ENCODE measurements around the gene PROC.

The PROC gene

DNA sequence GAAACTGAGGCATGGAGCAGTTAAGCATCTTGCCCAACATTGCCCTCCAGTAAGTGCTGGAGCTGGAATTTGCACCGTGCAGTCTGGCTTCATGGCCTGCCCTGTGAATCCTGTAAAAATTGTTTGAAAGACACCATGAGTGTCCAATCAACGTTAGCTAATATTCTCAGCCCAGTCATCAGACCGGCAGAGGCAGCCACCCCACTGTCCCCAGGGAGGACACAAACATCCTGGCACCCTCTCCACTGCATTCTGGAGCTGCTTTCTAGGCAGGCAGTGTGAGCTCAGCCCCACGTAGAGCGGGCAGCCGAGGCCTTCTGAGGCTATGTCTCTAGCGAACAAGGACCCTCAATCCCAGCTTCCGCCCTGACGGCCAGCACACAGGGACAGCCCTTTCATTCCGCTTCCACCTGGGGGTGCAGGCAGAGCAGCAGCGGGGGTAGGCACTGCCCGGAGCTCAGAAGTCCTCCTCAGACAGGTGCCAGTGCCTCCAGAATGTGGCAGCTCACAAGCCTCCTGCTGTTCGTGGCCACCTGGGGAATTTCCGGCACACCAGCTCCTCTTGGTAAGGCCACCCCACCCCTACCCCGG is 1.3 kb downstream of the PROC start:
- no peak for DNase-seq (ENCODE audit: insufficient read length, low spot score)
- no peak for FAIRE-seq
- TF ChIP-seq TAF1 (IDR thresholded peaks at IDR 0.05; ENCODE audit: low read depth, low read length): no peak
- no peak for TF ChIP-seq PAX5 (IDR thresholded peaks at IDR 0.05; ENCODE audit: insufficient read depth, low read length, severe bottlenecking)
- no peak for TF ChIP-seq POLR2A (IDR thresholded peaks at IDR 0.05; ENCODE audit: low read depth, low read length)
- no peak for TF ChIP-seq SPI1 (IDR thresholded peaks at IDR 0.05; ENCODE audit: low read depth, low read length)
- no peak for TF ChIP-seq POLR2AphosphoS5 (IDR thresholded peaks at IDR 0.05; ENCODE audit: low read depth, low read length)
- TF ChIP-seq POU2F2 (IDR thresholded peaks at IDR 0.05; ENCODE audit: low read depth, low read length): no peak

DNA sequence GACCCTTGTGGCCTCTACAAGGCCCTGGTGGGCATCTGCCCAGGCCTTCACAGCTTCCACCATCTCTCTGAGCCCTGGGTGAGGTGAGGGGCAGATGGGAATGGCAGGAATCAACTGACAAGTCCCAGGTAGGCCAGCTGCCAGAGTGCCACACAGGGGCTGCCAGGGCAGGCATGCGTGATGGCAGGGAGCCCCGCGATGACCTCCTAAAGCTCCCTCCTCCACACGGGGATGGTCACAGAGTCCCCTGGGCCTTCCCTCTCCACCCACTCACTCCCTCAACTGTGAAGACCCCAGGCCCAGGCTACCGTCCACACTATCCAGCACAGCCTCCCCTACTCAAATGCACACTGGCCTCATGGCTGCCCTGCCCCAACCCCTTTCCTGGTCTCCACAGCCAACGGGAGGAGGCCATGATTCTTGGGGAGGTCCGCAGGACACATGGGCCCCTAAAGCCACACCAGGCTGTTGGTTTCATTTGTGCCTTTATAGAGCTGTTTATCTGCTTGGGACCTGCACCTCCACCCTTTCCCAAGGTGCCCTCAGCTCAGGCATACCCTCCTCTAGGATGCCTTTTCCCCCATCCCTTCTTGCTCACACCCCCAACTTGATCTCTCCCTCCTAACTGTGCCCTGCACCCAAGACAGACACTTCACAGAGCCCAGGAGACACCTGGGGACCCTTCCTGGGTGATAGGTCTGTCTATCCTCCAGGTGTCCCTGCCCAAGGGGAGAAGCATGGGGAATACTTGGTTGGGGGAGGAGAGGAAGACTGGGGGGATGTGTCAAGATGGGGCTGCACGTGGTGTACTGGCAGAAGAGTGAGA is 2.0 kb downstream of the PROC start:
- FAIRE-seq (no peak), DNase-seq (ENCODE audit: insufficient read length, low spot score) (no peak)
- no peak for TF ChIP-seq POU2F2 (IDR thresholded peaks at IDR 0.05; ENCODE audit: low read depth, low read length)
- TF ChIP-seq TAF1 (IDR thresholded peaks at IDR 0.05; ENCODE audit: low read depth, low read length): no peak
- no peak for TF ChIP-seq POLR2AphosphoS5 (IDR thresholded peaks at IDR 0.05; ENCODE audit: low read depth, low read length)
- TF ChIP-seq PAX5 (IDR thresholded peaks at IDR 0.05; ENCODE audit: insufficient read depth, low read length, severe bottlenecking): no peak
- no peak for TF ChIP-seq SPI1 (IDR thresholded peaks at IDR 0.05; ENCODE audit: low read depth, low read length)
- TF ChIP-seq POLR2A (IDR thresholded peaks at IDR 0.05; ENCODE audit: low read depth, low read length): no peak

DNA sequence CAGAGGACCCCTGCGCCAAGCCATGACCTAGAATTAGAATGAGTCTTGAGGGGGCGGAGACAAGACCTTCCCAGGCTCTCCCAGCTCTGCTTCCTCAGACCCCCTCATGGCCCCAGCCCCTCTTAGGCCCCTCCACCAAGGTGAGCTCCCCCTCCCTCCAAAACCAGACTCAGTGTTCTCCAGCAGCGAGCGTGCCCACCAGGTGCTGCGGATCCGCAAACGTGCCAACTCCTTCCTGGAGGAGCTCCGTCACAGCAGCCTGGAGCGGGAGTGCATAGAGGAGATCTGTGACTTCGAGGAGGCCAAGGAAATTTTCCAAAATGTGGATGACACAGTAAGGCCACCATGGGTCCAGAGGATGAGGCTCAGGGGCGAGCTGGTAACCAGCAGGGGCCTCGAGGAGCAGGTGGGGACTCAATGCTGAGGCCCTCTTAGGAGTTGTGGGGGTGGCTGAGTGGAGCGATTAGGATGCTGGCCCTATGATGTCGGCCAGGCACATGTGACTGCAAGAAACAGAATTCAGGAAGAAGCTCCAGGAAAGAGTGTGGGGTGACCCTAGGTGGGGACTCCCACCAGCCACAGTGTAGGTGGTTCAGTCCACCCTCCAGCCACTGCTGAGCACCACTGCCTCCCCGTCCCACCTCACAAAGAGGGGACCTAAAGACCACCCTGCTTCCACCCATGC is 3.0 kb downstream of the PROC start:
- TF ChIP-seq TAF1 (IDR thresholded peaks at IDR 0.05; ENCODE audit: low read depth, low read length): no peak
- TF ChIP-seq PAX5 (IDR thresholded peaks at IDR 0.05; ENCODE audit: insufficient read depth, low read length, severe bottlenecking): no peak
- TF ChIP-seq SPI1 (IDR thresholded peaks at IDR 0.05; ENCODE audit: low read depth, low read length): no peak
- no peak for TF ChIP-seq POLR2AphosphoS5 (IDR thresholded peaks at IDR 0.05; ENCODE audit: low read depth, low read length)
- no peak for TF ChIP-seq POLR2A (IDR thresholded peaks at IDR 0.05; ENCODE audit: low read depth, low read length)
- no peak for TF ChIP-seq POU2F2 (IDR thresholded peaks at IDR 0.05; ENCODE audit: low read depth, low read length)
- FAIRE-seq (no peak), DNase-seq (ENCODE audit: insufficient read length, low spot score) (no peak)

DNA sequence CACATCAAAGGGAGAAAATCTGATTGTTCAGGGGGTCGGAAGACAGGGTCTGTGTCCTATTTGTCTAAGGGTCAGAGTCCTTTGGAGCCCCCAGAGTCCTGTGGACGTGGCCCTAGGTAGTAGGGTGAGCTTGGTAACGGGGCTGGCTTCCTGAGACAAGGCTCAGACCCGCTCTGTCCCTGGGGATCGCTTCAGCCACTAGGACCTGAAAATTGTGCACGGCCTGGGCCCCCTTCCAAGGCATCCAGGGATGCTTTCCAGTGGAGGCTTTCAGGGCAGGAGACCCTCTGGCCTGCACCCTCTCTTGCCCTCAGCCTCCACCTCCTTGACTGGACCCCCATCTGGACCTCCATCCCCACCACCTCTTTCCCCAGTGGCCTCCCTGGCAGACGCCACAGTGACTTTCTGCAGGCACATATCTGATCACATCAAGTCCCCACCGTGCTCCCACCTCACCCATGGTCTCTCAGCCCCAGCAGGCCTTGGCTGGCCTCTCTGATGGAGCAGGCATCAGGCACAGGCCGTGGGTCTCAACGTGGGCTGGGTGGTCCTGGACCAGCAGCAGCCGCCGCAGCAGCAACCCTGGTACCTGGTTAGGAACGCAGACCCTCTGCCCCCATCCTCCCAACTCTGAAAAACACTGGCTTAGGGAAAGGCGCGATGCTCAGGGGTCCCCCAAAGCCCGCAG is 3.8 kb downstream of the PROC start:
- DNase-seq (ENCODE audit: insufficient read length, low spot score) (no peak), FAIRE-seq (no peak)
- no peak for TF ChIP-seq POLR2AphosphoS5 (IDR thresholded peaks at IDR 0.05; ENCODE audit: low read depth, low read length)

DNA sequence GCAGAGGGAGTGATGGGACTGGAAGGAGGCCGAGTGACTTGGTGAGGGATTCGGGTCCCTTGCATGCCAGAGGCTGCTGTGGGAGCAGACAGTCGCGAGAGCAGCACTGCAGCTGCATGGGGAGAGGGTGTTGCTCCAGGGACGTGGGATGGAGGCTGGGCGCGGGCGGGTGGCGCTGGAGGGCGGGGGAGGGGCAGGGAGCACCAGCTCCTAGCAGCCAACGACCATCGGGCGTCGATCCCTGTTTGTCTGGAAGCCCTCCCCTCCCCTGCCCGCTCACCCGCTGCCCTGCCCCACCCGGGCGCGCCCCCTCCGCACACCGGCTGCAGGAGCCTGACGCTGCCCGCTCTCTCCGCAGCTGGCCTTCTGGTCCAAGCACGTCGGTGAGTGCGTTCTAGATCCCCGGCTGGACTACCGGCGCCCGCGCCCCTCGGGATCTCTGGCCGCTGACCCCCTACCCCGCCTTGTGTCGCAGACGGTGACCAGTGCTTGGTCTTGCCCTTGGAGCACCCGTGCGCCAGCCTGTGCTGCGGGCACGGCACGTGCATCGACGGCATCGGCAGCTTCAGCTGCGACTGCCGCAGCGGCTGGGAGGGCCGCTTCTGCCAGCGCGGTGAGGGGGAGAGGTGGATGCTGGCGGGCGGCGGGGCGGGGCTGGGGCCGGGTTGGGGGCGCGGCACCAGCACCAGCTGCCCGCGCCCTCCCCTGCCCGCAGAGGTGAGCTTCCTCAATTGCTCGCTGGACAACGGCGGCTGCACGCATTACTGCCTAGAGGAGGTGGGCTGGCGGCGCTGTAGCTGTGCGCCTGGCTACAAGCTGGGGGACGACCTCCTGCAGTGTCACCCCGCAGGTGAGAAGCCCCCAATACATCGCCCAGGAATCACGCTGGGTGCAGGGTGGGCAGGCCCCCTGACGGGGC is 4.6 kb downstream of the PROC start:
- TF ChIP-seq TAF1 (IDR thresholded peaks at IDR 0.05; ENCODE audit: low read depth, low read length): no peak
- no peak for TF ChIP-seq PAX5 (IDR thresholded peaks at IDR 0.05; ENCODE audit: insufficient read depth, low read length, severe bottlenecking)
- no peak for TF ChIP-seq POLR2A (IDR thresholded peaks at IDR 0.05; ENCODE audit: low read depth, low read length)
- no peak for TF ChIP-seq POLR2AphosphoS5 (IDR thresholded peaks at IDR 0.05; ENCODE audit: low read depth, low read length)
- no peak for TF ChIP-seq SPI1 (IDR thresholded peaks at IDR 0.05; ENCODE audit: low read depth, low read length)
- TF ChIP-seq POU2F2 (IDR thresholded peaks at IDR 0.05; ENCODE audit: low read depth, low read length): no peak
- DNase-seq (ENCODE audit: insufficient read length, low spot score): peak; percentile 51
- FAIRE-seq: peak; percentile 67

DNA sequence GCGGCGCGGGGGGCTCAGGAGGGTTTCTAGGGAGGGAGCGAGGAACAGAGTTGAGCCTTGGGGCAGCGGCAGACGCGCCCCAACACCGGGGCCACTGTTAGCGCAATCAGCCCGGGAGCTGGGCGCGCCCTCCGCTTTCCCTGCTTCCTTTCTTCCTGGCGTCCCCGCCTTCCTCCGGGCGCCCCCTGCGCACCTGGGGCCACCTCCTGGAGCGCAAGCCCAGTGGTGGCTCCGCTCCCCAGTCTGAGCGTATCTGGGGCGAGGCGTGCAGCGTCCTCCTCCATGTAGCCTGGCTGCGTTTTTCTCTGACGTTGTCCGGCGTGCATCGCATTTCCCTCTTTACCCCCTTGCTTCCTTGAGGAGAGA is 5.2 kb downstream of the PROC start:
- DNase-seq (ENCODE audit: insufficient read length, low spot score): no peak
- TF ChIP-seq PAX5 (IDR thresholded peaks at IDR 0.05; ENCODE audit: insufficient read depth, low read length, severe bottlenecking) (no peak), POLR2A (IDR thresholded peaks at IDR 0.05; ENCODE audit: low read depth, low read length) (no peak), TAF1 (IDR thresholded peaks at IDR 0.05; ENCODE audit: low read depth, low read length) (no peak)
- peak; percentile 76 for FAIRE-seq

DNA sequence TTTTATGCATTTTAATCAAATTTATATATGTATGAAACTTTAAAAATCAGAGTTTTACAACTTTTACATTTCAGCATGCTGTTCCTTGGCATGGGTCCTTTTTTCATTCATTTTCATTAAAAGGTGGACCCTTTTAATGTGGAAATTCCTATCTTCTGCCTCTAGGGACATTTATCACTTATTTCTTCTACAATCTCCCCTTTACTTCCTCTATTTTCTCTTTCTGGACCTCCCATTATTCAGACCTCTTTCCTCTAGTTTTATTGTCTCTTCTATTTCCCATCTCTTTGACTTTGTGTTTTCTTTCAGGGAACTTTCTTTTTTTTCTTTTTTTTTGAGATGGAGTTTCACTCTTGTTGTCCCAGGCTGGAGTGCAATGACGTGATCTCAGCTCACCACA is 5.7 kb downstream of the PROC start:
- TF ChIP-seq SPI1 (IDR thresholded peaks at IDR 0.05; ENCODE audit: low read depth, low read length) (no peak), PAX5 (IDR thresholded peaks at IDR 0.05; ENCODE audit: insufficient read depth, low read length, severe bottlenecking) (no peak), POLR2AphosphoS5 (IDR thresholded peaks at IDR 0.05; ENCODE audit: low read depth, low read length) (no peak), TAF1 (IDR thresholded peaks at IDR 0.05; ENCODE audit: low read depth, low read length) (no peak), POLR2A (IDR thresholded peaks at IDR 0.05; ENCODE audit: low read depth, low read length) (no peak), POU2F2 (IDR thresholded peaks at IDR 0.05; ENCODE audit: low read depth, low read length) (no peak)
- FAIRE-seq (no peak), DNase-seq (ENCODE audit: insufficient read length, low spot score) (no peak)

DNA sequence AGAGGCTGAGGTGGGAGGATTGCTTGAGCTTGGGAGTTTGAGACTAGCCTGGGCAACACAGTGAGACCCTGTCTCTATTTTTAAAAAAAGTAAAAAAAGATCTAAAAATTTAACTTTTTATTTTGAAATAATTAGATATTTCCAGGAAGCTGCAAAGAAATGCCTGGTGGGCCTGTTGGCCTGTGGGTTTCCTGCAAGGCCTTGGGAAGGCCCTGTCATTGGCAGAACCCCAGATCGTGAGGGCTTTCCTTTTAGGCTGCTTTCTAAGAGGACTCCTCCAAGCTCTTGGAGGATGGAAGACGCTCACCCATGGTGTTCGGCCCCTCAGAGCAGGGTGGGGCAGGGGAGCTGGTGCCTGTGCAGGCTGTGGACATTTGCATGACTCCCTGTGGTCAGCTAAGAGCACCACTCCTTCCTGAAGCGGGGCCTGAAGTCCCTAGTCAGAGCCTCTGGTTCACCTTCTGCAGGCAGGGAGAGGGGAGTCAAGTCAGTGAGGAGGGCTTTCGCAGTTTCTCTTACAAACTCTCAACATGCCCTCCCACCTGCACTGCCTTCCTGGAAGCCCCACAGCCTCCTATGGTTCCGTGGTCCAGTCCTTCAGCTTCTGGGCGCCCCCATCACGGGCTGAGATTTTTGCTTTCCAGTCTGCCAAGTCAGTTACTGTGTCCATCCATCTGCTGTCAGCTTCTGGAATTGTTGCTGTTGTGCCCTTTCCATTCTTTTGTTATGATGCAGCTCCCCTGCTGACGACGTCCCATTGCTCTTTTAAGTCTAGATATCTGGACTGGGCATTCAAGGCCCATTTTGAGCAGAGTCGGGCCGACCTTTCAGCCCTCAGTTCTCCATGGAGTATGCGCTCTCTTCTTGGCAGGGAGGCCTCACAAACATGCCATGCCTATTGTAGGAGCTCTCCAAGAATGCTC is 6.6 kb downstream of the PROC start:
- FAIRE-seq: no peak
- no peak for DNase-seq (ENCODE audit: insufficient read length, low spot score)
- TF ChIP-seq POLR2A (IDR thresholded peaks at IDR 0.05; ENCODE audit: low read depth, low read length): no peak
- no peak for TF ChIP-seq PAX5 (IDR thresholded peaks at IDR 0.05; ENCODE audit: insufficient read depth, low read length, severe bottlenecking)
- no peak for TF ChIP-seq SPI1 (IDR thresholded peaks at IDR 0.05; ENCODE audit: low read depth, low read length)
- TF ChIP-seq POU2F2 (IDR thresholded peaks at IDR 0.05; ENCODE audit: low read depth, low read length): no peak
- TF ChIP-seq POLR2AphosphoS5 (IDR thresholded peaks at IDR 0.05; ENCODE audit: low read depth, low read length): no peak
- no peak for TF ChIP-seq TAF1 (IDR thresholded peaks at IDR 0.05; ENCODE audit: low read depth, low read length)
